ENCODE results near the gene ASXL2. TPM values are rescaled to one million over a fixed set of nuclear protein-coding genes. Genes with fewer than 3 reads are reported as not detected.

Gene ASXL2
- total RNA-seq, 1 experiment from 2014 or later: 32.7 TPM

DNA sequence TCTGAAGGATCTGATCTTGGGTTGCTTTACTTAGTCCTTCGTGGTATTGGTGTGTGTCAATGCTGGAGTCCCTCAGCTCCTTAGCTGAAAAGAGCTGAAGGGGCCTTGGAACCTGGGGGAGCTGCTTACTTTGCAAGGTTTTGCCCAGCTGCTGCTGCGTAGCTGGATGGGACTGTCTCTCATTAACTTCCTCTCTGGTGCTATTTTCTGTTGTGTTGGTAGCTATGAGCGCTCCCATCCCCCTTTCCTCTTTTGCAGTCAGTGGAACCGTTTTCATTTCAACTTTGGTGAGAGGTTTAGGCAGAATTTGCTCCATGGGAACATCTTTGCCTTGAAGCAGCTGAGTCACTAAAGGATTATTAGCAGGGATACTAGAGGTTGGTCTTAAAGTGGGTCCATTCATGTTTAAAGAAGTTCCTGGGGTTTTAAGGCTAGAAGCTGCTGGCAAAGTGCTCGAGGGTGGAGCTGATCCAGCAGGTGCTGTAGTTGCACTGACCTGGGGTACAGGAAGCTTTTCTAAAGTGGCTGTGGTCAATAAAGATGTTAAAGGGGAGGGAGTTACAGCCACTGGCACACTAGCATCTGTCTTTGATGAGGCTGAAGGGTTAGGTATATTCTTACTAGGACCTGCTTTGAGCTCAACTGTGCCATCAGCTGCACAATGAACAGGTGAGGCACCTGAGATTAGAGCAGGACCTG, 135.0 kb downstream of the ASXL2 start:
- H3K4me1 Mint-ChIP-seq: peaks cover 38 to 44% of the 10 kb centered on the region in 2 experiments
- Histone ChIP-seq H3T11ph (ENCODE audit: low read length) (no peak overlapping the region), H2AK5ac (ENCODE audit: insufficient read length, low read length) (no peak overlapping the region), H4K5ac (ENCODE audit: insufficient read length, low read depth, low read length) (no peak overlapping the region), H3K23me2 (ENCODE audit: insufficient read length, low read depth, low read length, poor library complexity, severe bottlenecking) (no peaks in the 10 kb centered on the region), H3K56ac (ENCODE audit: insufficient read length, low read depth, low read length) (no peak overlapping the region), H3K79me2 (ENCODE audit: insufficient read depth, low read length) (no peaks in the 10 kb centered on the region), H2BK5ac (ENCODE audit: insufficient read length, low read length) (no peak overlapping the region), H4K91ac (ENCODE audit: insufficient read length, low read depth, low read length) (no peak overlapping the region), H2AFZ (ENCODE audit: low read length) (no peak overlapping the region), H3K4ac (ENCODE audit: low read depth, low read length) (no peak overlapping the region), H2BK12ac (ENCODE audit: insufficient read length, low read depth, low read length) (no peak overlapping the region), H3K9me3 (ENCODE audit: control insufficient read depth, low read depth, low read length) (no peaks in the 10 kb centered on the region), H2BK15ac (ENCODE audit: low read depth, low read length) (no peak overlapping the region), H3K14ac (ENCODE audit: insufficient read depth, low read length) (no peak overlapping the region), H4K8ac (replicated peaks; ENCODE audit: insufficient read length, low read depth, low read length) (no peak overlapping the region), H2BK20ac (ENCODE audit: low read depth, low read length, poor library complexity, severe bottlenecking) (no peak overlapping the region), H2BK120ac (ENCODE audit: low read depth, low read length, poor library complexity, severe bottlenecking) (no peak overlapping the region), H3K27me3 (ENCODE audit: insufficient read depth, low read length) (no peaks in the 10 kb centered on the region), H3K4me1 (ENCODE audit: insufficient read depth, low read length) (no peaks in the 10 kb centered on the region), H3K79me1 (ENCODE audit: insufficient read depth, low read depth, low read length, poor library complexity, severe bottlenecking) (no peaks in the 10 kb centered on the region), H3K4me2 (ENCODE audit: insufficient read depth, insufficient read length, low read length) (no peak overlapping the region), H4K20me1 (ENCODE audit: control insufficient read depth, insufficient read depth, insufficient read length) (no peaks in the 10 kb centered on the region), H3K27ac (ENCODE audit: insufficient read length, low read depth, low read length) (no peak overlapping the region), H3K23ac (ENCODE audit: insufficient read length, low read depth, low read length) (no peak overlapping the region), H3K9ac (ENCODE audit: extremely low read depth, insufficient read length, low read length) (no peak overlapping the region), H3K18ac (ENCODE audit: insufficient read length, low read depth, low read length) (no peak overlapping the region)
- no peak for DNase-seq
- H3K27me3 Mint-ChIP-seq (ENCODE audit: low read depth): no peaks in the 10 kb centered on the region
- no CpG with 5 or more reads among the region's 5 CpGs for WGBS (ENCODE audit: extremely low coverage, insufficient read length, low lambda C conversion rate)
- peak overlapping the region; percentile 46 to 71 (median 69); a peak in 4 of 7 replicates for H3K27ac Mint-ChIP-seq
- TF ChIP-seq, protein P1, sequence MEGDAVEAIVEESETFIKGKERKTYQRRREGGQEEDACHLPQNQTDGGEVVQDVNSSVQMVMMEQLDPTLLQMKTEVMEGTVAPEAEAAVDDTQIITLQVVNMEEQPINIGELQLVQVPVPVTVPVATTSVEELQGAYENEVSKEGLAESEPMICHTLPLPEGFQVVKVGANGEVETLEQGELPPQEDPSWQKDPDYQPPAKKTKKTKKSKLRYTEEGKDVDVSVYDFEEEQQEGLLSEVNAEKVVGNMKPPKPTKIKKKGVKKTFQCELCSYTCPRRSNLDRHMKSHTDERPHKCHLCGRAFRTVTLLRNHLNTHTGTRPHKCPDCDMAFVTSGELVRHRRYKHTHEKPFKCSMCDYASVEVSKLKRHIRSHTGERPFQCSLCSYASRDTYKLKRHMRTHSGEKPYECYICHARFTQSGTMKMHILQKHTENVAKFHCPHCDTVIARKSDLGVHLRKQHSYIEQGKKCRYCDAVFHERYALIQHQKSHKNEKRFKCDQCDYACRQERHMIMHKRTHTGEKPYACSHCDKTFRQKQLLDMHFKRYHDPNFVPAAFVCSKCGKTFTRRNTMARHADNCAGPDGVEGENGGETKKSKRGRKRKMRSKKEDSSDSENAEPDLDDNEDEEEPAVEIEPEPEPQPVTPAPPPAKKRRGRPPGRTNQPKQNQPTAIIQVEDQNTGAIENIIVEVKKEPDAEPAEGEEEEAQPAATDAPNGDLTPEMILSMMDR (conservative IDR thresholded peaks at IDR 0.05): no peak
- no peaks in the 10 kb centered on the region for H3K9me3 Mint-ChIP-seq
- H3K4me3 Mint-ChIP-seq: no peak overlapping the region
- peaks cover 15 to 41% (median 32%) of the 10 kb centered on the region in 3 experiments for H3K36me3 Mint-ChIP-seq (ENCODE audit: insufficient read depth in 1 of 3, low read depth in 3 of 3)
